ENCODE results near the gene MYBPC3. TPM values are rescaled to one million over a fixed set of nuclear protein-coding genes. Genes with fewer than 3 reads are reported as not detected.

MYBPC3 gene
- polyA plus RNA-seq, 3 donors: 0.03 to 7.8 TPM; not detected in 1

- H3K4me1 Mint-ChIP-seq: peaks cover 8% of the 10 kb centered on the region
- no peaks in the 10 kb centered on the region for H3K9me3 ChIP-seq (replicated peaks in 1 of 2; ENCODE audit: control insufficient read depth in 1 of 2, insufficient read depth in 1 of 2, low read length in 2 of 2)
- no peaks in the 10 kb centered on the region for H3K27me3 ChIP-seq (ENCODE audit: control insufficient read depth in 2 of 2, insufficient read depth in 2 of 2, low read length in 2 of 2)
- TF ChIP-seq CTCF (IDR thresholded peaks at IDR 0.05): no peak
- H3K4me1 ChIP-seq (ENCODE audit: control insufficient read depth in 1 of 2, insufficient read depth in 2 of 2, low read length in 2 of 2): peaks cover 0 to 6% of the 10 kb centered on the region in 2 donors
- H3K36me3 ChIP-seq (replicated peaks in 1 of 2; ENCODE audit: control insufficient read depth in 1 of 2, insufficient read depth in 2 of 2, low read length in 2 of 2): peaks cover 2 to 5% of the 10 kb centered on the region in 2 donors
- 87% methylated on average over 11 of the region's 12 CpGs for WGBS (ENCODE audit: insufficient coverage)
- no peak overlapping the region for H2AFZ ChIP-seq (ENCODE audit: insufficient read depth, low read depth, low read length, poor library complexity, severe bottlenecking)
- peaks cover 34% of the 10 kb centered on the region for H4K20me1 ChIP-seq (ENCODE audit: insufficient read depth, low read length)
- H3K27me3 Mint-ChIP-seq (ENCODE audit: low read depth in 3 of 3): no peaks in the 10 kb centered on the region
- no peaks in the 10 kb centered on the region for H3K79me2 ChIP-seq (ENCODE audit: insufficient read depth, low read length)
- H3K9me3 Mint-ChIP-seq: no peaks in the 10 kb centered on the region
- peak overlapping the region in 1 of 2 donors; percentile 24 for H3K27ac ChIP-seq (ENCODE audit: low read depth in 1 of 2, low read length in 2 of 2)
- H3K27ac Mint-ChIP-seq: peak overlapping the region in 3 of 7 donors; percentile 15 to 57 (median 49)
- peaks cover 59 to 61% of the 10 kb centered on the region in 2 donors for H3K36me3 Mint-ChIP-seq
- peak in 1 of 3 donors; percentile 1 for DNase-seq
- intact Hi-C loops (cut with micrococcal nuclease): no loop called here
- H3K4me2 ChIP-seq (replicated peaks; ENCODE audit: extremely low read depth, low read length, poor library complexity, severe bottlenecking): no peak overlapping the region
- H3K9ac ChIP-seq (ENCODE audit: insufficient read depth, low read length, poor library complexity, severe bottlenecking): no peak overlapping the region
- no peak overlapping the region for H3K4me3 Mint-ChIP-seq
- no peak overlapping the region for H3K4me3 ChIP-seq (replicated peaks in 1 of 3; ENCODE audit: low read depth in 2 of 3, low read length in 3 of 3)
These were observed 23.0 kb downstream of the MYBPC3 start for GRCh38 chr11:47329431-47329986.

DNA sequence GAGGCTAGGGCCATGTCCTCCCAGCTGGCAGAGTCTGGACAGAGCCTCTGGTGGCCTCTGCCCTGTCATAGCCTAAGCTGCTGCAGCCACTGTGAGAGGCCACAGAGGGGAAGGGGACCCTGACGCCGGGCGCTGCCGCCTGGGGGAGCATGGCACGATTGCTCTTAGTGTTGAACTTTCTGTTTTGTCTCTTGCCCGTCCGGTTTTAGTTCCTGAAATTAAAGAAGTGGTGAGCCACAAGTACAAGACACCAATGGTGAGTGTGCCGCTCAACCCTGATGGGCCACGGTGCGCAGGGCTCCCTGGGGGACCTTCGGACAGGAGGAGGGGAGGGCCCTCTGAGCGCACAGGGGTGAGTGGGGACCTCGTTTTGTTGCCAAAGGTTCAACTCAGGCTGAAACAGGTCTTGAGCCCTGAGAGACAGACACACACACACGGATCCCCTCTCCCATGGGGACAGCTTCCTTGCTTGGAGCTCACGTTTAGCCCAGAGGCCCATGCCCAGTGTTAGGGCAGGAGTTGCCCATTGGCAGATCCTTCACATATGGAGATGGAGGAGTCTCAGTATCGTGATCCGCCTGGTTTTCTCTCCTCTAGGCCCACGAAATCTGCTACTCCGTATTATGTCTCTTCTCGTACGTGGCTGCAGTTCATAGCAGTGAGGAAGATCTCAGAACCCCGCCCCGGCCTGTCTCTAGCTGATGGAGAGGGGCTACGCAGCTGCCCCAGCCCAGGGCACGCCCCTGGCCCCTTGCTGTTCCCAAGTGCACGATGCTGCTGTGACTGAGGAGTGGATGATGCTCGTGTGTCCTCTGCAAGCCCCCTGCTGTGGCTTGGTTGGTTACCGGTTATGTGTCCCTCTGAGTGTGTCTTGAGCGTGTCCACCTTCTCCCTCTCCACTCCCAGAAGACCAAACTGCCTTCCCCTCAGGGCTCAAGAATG, 23.8 kb downstream of the MYBPC3 start:
- H3K4me1 Mint-ChIP-seq: peaks cover 8% of the 10 kb centered on the region
- no peaks in the 10 kb centered on the region for H3K27me3 Mint-ChIP-seq (ENCODE audit: low read depth in 3 of 3)
- no peak overlapping the region for H3K9ac ChIP-seq (ENCODE audit: insufficient read depth, low read length, poor library complexity, severe bottlenecking)
- 65% methylated on average over 22 of the region's 29 CpGs for WGBS (ENCODE audit: insufficient coverage)
- no peak overlapping the region for H3K4me3 Mint-ChIP-seq
- H3K27me3 ChIP-seq (ENCODE audit: control insufficient read depth in 2 of 2, insufficient read depth in 2 of 2, low read length in 2 of 2): no peaks in the 10 kb centered on the region
- no peaks in the 10 kb centered on the region for H3K9me3 Mint-ChIP-seq
- no peak overlapping the region for H3K4me2 ChIP-seq (replicated peaks; ENCODE audit: extremely low read depth, low read length, poor library complexity, severe bottlenecking)
- peak; percentile 25 to 41 (median 26) for DNase-seq
- H3K9me3 ChIP-seq (replicated peaks in 1 of 2; ENCODE audit: control insufficient read depth in 1 of 2, insufficient read depth in 1 of 2, low read length in 2 of 2): no peaks in the 10 kb centered on the region
- H3K4me3 ChIP-seq (replicated peaks in 1 of 3; ENCODE audit: low read depth in 2 of 3, low read length in 3 of 3): no peak overlapping the region
- H2AFZ ChIP-seq (ENCODE audit: insufficient read depth, low read depth, low read length, poor library complexity, severe bottlenecking): no peak overlapping the region
- H3K36me3 ChIP-seq (replicated peaks in 1 of 2; ENCODE audit: control insufficient read depth in 1 of 2, insufficient read depth in 2 of 2, low read length in 2 of 2): peaks cover 0 to 2% of the 10 kb centered on the region in 2 donors
- intact Hi-C loops (cut with micrococcal nuclease): no loop called here
- TF ChIP-seq CTCF (IDR thresholded peaks at IDR 0.05): no peak
- H3K36me3 Mint-ChIP-seq: peaks cover 59 to 61% of the 10 kb centered on the region in 2 donors
- peaks cover 0 to 6% of the 10 kb centered on the region in 2 donors for H3K4me1 ChIP-seq (ENCODE audit: control insufficient read depth in 1 of 2, insufficient read depth in 2 of 2, low read length in 2 of 2)
- H3K27ac ChIP-seq (ENCODE audit: low read depth in 1 of 2, low read length in 2 of 2): peak overlapping the region in 1 of 2 donors; percentile 24
- no peaks in the 10 kb centered on the region for H3K79me2 ChIP-seq (ENCODE audit: insufficient read depth, low read length)
- H4K20me1 ChIP-seq (ENCODE audit: insufficient read depth, low read length): peaks cover 34% of the 10 kb centered on the region
- H3K27ac Mint-ChIP-seq: peak overlapping the region in 6 of 7 donors; percentile 18 to 77 (median 43)

Measured in CD14-positive monocyte (primary cell).